ENCODE data around the gene RETREG3.

- no peak for TF ChIP-seq CEBPB (IDR thresholded peaks at IDR 0.05; ENCODE audit: low read depth, low read length)
- no peak for TF ChIP-seq ELK1 (IDR thresholded peaks at IDR 0.05; ENCODE audit: borderline replicate concordance, low read depth, low read length)
- TF ChIP-seq POLR2A (IDR thresholded peaks at IDR 0.05; ENCODE audit: low read depth, low read length): no peak
- TF ChIP-seq RFX5 (IDR thresholded peaks at IDR 0.05; ENCODE audit: low read depth, low read length): no peak
Measured at GRCh38 chr17:42574463-42574862, 34.7 kb downstream of the RETREG3 start.

Measured in IMR-90 (cell line).